Neural cell (in vitro differentiated cells): Measurements from ENCODE around the gene ELANE. TPM values are rescaled to one million over a fixed set of nuclear protein-coding genes. Genes with fewer than 3 reads are reported as not detected.

Experiments
- H2AFZ ChIP-seq: fragments of 200-600, 300-800 bp; sonication (generic), shearing (Covaris generic); 2 replicates; pipeline ENCODE4 v1.6.0; 2014; ENCODE audit warnings: low read depth, mild to moderate bottlenecking, antibody characterized with exemption, low read length, moderate library complexity
- H3F3A ChIP-seq: fragments of 200-600 bp; shearing (Covaris generic); 2 replicates; pipeline ENCODE4 v1.6.1; 2016; ENCODE audit warnings: mild to moderate bottlenecking, moderate library complexity, mixed read lengths, antibody characterized with exemption, low read length; ENCODE audit not compliant: insufficient read depth, poor library complexity, severe bottlenecking
- H3K27ac ChIP-seq: fragments of 200-600, 300-800 bp; sonication (generic), shearing (Covaris generic); 2 replicates; pipeline ENCODE4 v1.5.1; 2014; ENCODE audit warnings: mild to moderate bottlenecking, low read length, moderate library complexity
- H3K27me3 ChIP-seq: fragments of 300-800, 200-600 bp; sonication (generic), shearing (Covaris generic); 2 replicates; pipeline ENCODE4 v1.6.0; 2014; ENCODE audit warnings: mild to moderate bottlenecking, low read depth, low read length, moderate library complexity; ENCODE audit not compliant: insufficient read depth
- H3K36me3 ChIP-seq: fragments of 300-800, 200-600 bp; sonication (generic), shearing (Covaris generic); 2 replicates; pipeline ENCODE4 v1.5.1; 2014; ENCODE audit warnings: mild to moderate bottlenecking, antibody characterized with exemption, low read length, moderate library complexity; ENCODE audit not compliant: insufficient read depth
- H3K4me2 ChIP-seq: fragments of 300-800, 200-600 bp; sonication (generic), shearing (Covaris generic); 2 replicates; pipeline ENCODE4 v1.6.0; 2014; ENCODE audit warnings: mild to moderate bottlenecking, low read length
- H3K4me3 ChIP-seq: fragments of 300-800, 200-600 bp; sonication (generic), shearing (Covaris generic); 2 replicates; pipeline ENCODE4 v1.5.1; 2014; ENCODE audit warnings: mild to moderate bottlenecking, low read length, moderate library complexity
- H3K79me2 ChIP-seq: fragments of 200-600 bp; shearing (Covaris generic); replicated peaks from 2 replicates; pipeline ENCODE4 v1.6.0; 2014; ENCODE audit warnings: mild to moderate bottlenecking, low read length, moderate library complexity; ENCODE audit not compliant: insufficient read depth
- H3K9ac ChIP-seq: fragments of 300-800, 200-600 bp; sonication (generic), shearing (Covaris generic); 2 replicates; pipeline ENCODE4 v1.6.1; 2016; ENCODE audit warnings: mild to moderate bottlenecking, low read length, mixed read lengths
- H3K9me2 ChIP-seq: fragments of 200-600 bp; shearing (Covaris generic); 2 replicates; pipeline ENCODE4 v1.6.1; 2016; ENCODE audit warnings: mild to moderate bottlenecking, low read length, mixed read lengths; ENCODE audit not compliant: insufficient read depth
- H3K9me3 ChIP-seq: fragments of 200-600, 300-800 bp; sonication (generic), shearing (Covaris generic); 2 replicates; pipeline ENCODE4 v1.6.1; 2016; ENCODE audit warnings: mild to moderate bottlenecking, mixed run types, low read length, moderate library complexity, mixed read lengths
- H4K20me1 ChIP-seq: fragments of 200-600 bp; shearing (Covaris generic); 2 replicates; pipeline ENCODE4 v1.6.1; 2016; ENCODE audit warnings: mild to moderate bottlenecking, mixed run types; ENCODE audit not compliant: insufficient read depth
- EP300 ChIP-seq: fragments of 450-650 bp; conservative IDR thresholded peaks from 2 replicates; pipeline ENCODE4 v1.6.1; 2014; ENCODE audit warnings: antibody characterized with exemption, mild to moderate bottlenecking, moderate library complexity; ENCODE audit not compliant: poor library complexity, severe bottlenecking
- EZH2 ChIP-seq: fragments of 200-600, 300-800 bp; shearing (Covaris generic), sonication (generic); IDR thresholded peaks from 2 replicates; pipeline ENCODE4 v1.6.1; 2014; ENCODE audit warnings: antibody characterized with exemption, low read length, borderline replicate concordance, mild to moderate bottlenecking; ENCODE audit not compliant: insufficient read depth, poor library complexity, severe bottlenecking
- MXI1 ChIP-seq: fragments of 450-650 bp; conservative IDR thresholded peaks from 2 replicates; pipeline ENCODE4 v1.6.1; 2014; ENCODE audit warnings: antibody characterized with exemption, mild to moderate bottlenecking; ENCODE audit not compliant: poor library complexity, severe bottlenecking
- POLR2AphosphoS5 ChIP-seq: IDR thresholded peaks from 2 replicates; pipeline ENCODE4 v1.6.1; 2012
- RAD21 ChIP-seq: fragments of 450-650 bp; conservative IDR thresholded peaks from 2 replicates; pipeline ENCODE4 v1.6.1; 2014; ENCODE audit warnings: antibody characterized with exemption, mild to moderate bottlenecking, moderate library complexity
- SMC3 ChIP-seq: fragments of 450-650 bp; conservative IDR thresholded peaks from 2 replicates; pipeline ENCODE4 v1.6.1; 2014; ENCODE audit warnings: antibody characterized with exemption, mild to moderate bottlenecking, moderate library complexity; ENCODE audit not compliant: poor library complexity
- TAF1 ChIP-seq: IDR thresholded peaks from 2 replicates; pipeline ENCODE4 v1.6.1; 2012; ENCODE audit warnings: low read depth
- polyA plus RNA-seq: library from polyadenylated mRNA; depleted of rRNA; stranded (reverse); fragments of >200 nt; gene quantifications from 2 replicates; pipeline ENCODE4 v1.2.3, GENCODE V29; 2014
- TF ChIP-seq, protein P1 (sequence below): fragments of 450-650 bp; IDR thresholded peaks from 2 replicates; pipeline ENCODE4 v1.5.1; 2014; ENCODE audit warnings: antibody characterized with exemption, mild to moderate bottlenecking, moderate library complexity; ENCODE audit not compliant: poor library complexity, severe bottlenecking
- TF ChIP-seq, protein P2 (sequence below): IDR thresholded peaks from 2 replicates; pipeline ENCODE4 v1.6.1; 2012; ENCODE audit warnings: borderline replicate concordance

ELANE gene
- polyA plus RNA-seq, 1 donor from 2014 or later, result not detected

DNA sequence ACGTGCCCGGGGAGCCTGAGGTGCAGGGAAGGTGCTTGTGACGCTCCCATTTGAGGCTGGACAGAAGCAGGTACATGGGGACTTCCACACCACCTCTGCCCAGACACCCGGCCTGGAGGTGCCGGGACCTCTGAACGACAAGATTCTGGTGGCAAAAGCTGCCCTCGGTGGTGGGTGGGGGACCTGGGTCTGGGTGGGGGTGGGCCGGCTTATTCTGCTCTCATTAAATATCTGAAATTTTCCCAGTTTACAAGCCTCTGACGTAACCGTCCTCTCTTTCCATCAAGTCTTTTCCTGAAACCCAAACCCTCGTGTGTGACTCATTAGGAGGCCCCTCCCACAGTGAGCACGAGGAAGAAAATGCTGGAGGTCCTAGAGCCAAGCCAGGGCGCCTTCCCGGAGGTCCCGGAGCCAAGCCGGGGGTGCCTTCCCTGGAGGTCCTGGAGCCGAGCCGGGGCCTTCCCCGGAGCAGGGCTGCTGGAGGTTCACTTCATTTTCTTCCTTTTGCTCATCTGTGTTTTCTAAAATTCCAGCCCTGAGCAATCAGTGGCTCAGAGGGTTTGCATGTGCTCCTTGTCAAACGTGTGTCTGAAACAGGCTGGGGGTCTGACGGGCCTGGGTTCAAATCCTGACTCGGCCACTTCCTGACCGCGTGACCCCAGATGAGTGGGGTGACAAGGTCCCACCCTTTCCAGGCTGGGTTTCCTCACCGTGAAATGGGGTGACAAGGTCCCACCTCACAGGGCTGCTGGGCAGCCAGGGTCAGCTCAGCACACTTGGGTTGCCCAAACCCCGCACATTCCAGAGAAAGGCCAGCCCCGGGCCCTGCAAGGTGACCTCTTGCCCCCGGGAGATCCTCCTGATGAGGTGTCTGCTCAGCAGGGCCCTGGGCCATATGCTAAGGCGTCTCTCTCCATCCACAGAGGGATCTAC, 17.4 kb downstream of the ELANE start:
- H3K4me3 ChIP-seq, result no peak overlapping the region
- H3K27me3 ChIP-seq, result no peaks in the 10 kb centered on the region
- H3K79me2 ChIP-seq, result no peaks in the 10 kb centered on the region
- H3F3A ChIP-seq, result no peaks in the 10 kb centered on the region
- no peak overlapping the region for H2AFZ ChIP-seq
- TF ChIP-seq, protein P1, sequence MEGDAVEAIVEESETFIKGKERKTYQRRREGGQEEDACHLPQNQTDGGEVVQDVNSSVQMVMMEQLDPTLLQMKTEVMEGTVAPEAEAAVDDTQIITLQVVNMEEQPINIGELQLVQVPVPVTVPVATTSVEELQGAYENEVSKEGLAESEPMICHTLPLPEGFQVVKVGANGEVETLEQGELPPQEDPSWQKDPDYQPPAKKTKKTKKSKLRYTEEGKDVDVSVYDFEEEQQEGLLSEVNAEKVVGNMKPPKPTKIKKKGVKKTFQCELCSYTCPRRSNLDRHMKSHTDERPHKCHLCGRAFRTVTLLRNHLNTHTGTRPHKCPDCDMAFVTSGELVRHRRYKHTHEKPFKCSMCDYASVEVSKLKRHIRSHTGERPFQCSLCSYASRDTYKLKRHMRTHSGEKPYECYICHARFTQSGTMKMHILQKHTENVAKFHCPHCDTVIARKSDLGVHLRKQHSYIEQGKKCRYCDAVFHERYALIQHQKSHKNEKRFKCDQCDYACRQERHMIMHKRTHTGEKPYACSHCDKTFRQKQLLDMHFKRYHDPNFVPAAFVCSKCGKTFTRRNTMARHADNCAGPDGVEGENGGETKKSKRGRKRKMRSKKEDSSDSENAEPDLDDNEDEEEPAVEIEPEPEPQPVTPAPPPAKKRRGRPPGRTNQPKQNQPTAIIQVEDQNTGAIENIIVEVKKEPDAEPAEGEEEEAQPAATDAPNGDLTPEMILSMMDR, result no peak
- TF ChIP-seq RAD21 (no peak), TAF1 (no peak), POLR2AphosphoS5 (no peak), EZH2 (no peak), MXI1 (no peak), SMC3 (no peak), EP300 (no peak)
- TF ChIP-seq, protein P2, sequence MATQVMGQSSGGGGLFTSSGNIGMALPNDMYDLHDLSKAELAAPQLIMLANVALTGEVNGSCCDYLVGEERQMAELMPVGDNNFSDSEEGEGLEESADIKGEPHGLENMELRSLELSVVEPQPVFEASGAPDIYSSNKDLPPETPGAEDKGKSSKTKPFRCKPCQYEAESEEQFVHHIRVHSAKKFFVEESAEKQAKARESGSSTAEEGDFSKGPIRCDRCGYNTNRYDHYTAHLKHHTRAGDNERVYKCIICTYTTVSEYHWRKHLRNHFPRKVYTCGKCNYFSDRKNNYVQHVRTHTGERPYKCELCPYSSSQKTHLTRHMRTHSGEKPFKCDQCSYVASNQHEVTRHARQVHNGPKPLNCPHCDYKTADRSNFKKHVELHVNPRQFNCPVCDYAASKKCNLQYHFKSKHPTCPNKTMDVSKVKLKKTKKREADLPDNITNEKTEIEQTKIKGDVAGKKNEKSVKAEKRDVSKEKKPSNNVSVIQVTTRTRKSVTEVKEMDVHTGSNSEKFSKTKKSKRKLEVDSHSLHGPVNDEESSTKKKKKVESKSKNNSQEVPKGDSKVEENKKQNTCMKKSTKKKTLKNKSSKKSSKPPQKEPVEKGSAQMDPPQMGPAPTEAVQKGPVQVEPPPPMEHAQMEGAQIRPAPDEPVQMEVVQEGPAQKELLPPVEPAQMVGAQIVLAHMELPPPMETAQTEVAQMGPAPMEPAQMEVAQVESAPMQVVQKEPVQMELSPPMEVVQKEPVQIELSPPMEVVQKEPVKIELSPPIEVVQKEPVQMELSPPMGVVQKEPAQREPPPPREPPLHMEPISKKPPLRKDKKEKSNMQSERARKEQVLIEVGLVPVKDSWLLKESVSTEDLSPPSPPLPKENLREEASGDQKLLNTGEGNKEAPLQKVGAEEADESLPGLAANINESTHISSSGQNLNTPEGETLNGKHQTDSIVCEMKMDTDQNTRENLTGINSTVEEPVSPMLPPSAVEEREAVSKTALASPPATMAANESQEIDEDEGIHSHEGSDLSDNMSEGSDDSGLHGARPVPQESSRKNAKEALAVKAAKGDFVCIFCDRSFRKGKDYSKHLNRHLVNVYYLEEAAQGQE, result no peak
- H3K9me3 ChIP-seq, result no peaks in the 10 kb centered on the region
- H3K9ac ChIP-seq, result no peak overlapping the region
- no peaks in the 10 kb centered on the region for H4K20me1 ChIP-seq
- H3K9me2 ChIP-seq, result no peaks in the 10 kb centered on the region
- no peaks in the 10 kb centered on the region for H3K36me3 ChIP-seq
- H3K27ac ChIP-seq, result no peak overlapping the region
- no peak overlapping the region for H3K4me2 ChIP-seq

DNA sequence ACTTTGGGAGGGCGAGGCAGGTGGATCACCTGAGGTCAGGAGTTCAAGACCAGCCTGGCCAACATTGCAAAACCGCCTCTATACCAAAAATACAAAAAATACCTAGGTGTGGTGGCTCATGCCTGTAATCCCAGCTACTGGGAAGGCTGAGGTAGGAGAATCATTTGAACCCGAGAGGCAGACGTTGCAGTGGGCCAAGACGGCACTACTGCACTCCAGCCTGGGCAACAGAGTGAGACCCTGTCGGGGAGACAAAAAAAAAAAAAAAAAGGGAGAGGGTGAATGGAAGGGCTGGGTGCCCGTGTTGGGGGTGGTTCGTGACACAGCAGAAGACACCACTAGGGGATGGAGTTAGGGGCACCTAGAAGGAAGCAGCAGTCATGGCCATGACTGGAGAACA, 18.2 kb downstream of the ELANE start:
- TF ChIP-seq, protein P1, result no peak
- no peak for TF ChIP-seq POLR2AphosphoS5
- TF ChIP-seq, protein P2, result no peak
- TF ChIP-seq EP300, result no peak
- TF ChIP-seq EZH2, result no peak
- no peak for TF ChIP-seq SMC3
- TF ChIP-seq TAF1, result no peak
- no peak for TF ChIP-seq MXI1
- no peak for TF ChIP-seq RAD21
- Histone ChIP-seq H3K4me3 (no peak overlapping the region), H3F3A (no peaks in the 10 kb centered on the region), H3K9me3 (no peaks in the 10 kb centered on the region), H3K79me2 (no peaks in the 10 kb centered on the region), H3K9ac (no peak overlapping the region), H3K36me3 (no peaks in the 10 kb centered on the region), H2AFZ (no peak overlapping the region), H3K4me2 (no peak overlapping the region), H3K27ac (no peak overlapping the region), H3K9me2 (no peaks in the 10 kb centered on the region), H3K27me3 (no peaks in the 10 kb centered on the region), H4K20me1 (no peaks in the 10 kb centered on the region)
